ENCODE results near the gene TARBP1. TPM values are rescaled to one million over a fixed set of nuclear protein-coding genes. Genes with fewer than 3 reads are reported as not detected.

The TARBP1 gene
- total RNA-seq, 4 donors from 2014 or later = 27.1 to 58.1 (median 31.3) TPM

DNA sequence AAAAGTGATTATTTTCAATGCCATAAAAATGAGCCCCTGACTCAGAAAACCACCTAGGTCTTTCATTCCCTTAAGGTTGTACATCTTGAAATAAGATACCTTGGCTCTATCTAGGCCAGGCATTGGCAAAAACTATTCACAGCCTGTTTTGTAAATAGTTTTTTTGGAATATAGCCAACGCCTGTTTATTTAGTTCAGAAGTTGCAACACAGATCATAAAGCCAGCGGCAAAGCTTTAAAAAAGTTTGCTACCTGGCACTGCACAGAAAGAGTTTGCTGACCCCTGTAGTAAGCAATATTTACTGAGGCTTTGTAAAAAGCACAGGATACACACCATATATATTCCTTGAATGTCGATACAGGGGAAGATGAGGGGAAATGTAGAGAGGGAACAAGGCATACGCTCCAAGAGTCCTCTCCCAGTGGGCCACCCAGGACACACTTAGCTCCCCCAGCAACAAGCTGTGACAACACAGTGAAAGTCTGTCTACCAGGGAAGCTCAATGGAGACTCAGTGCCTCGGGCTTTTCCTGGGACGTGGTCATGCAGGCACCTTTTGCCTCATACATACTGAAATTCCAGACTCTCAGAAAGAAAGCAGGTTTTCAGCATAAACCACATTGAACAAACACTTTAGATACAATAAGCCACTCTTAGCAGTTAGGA is 20.5 kb downstream of the TARBP1 start:
- Histone ChIP-seq H3K4me3 (replicated peaks in 1 of 3) (no peak overlapping the region), H3K27me3 (no peaks in the 10 kb centered on the region), H3K9me3 (no peaks in the 10 kb centered on the region), H3K36me3 (peaks cover 0 to 4% of the 10 kb centered on the region in 2 donors), H3K27ac (no peak overlapping the region), H3K4me1 (no peaks in the 10 kb centered on the region)
- DNase-seq = no peak
- TF ChIP-seq, protein P1, sequence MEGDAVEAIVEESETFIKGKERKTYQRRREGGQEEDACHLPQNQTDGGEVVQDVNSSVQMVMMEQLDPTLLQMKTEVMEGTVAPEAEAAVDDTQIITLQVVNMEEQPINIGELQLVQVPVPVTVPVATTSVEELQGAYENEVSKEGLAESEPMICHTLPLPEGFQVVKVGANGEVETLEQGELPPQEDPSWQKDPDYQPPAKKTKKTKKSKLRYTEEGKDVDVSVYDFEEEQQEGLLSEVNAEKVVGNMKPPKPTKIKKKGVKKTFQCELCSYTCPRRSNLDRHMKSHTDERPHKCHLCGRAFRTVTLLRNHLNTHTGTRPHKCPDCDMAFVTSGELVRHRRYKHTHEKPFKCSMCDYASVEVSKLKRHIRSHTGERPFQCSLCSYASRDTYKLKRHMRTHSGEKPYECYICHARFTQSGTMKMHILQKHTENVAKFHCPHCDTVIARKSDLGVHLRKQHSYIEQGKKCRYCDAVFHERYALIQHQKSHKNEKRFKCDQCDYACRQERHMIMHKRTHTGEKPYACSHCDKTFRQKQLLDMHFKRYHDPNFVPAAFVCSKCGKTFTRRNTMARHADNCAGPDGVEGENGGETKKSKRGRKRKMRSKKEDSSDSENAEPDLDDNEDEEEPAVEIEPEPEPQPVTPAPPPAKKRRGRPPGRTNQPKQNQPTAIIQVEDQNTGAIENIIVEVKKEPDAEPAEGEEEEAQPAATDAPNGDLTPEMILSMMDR (IDR thresholded peaks at IDR 0.05) = no peak
- TF ChIP-seq POLR2A (IDR thresholded peaks at IDR 0.05) = no peak
- intact Hi-C loops (cut with DNase I) = no loop called here
- 83 to 92% methylated on average over 6 of the region's 6 CpGs for WGBS, 2 donors

DNA sequence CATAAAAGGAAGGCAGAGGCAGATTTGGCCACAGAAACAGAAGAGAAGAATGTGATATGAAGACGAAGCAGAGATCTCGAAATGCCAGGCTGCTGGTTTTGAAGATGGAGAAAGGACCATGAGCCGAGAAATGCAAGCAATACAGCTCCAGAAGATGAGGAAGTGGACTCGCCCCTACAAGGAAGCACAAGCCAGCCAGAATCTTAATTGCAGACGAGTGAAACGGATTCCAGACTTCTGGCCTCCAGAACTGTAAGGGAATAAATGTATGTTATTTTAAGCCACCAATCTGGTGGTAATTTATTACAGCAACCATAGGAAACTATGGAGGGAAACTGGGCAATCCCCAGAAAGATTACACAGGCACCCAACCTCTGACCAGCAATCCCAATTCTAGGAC is 24.1 kb downstream of the TARBP1 start:
- intact Hi-C loops (cut with DNase I) = no loop called here
- 90 to 93% methylated on average over 6 of the region's 6 CpGs for WGBS, 2 donors
- Histone ChIP-seq H3K4me1 (no peaks in the 10 kb centered on the region), H3K27me3 (no peaks in the 10 kb centered on the region), H3K9me3 (no peaks in the 10 kb centered on the region), H3K4me3 (replicated peaks in 1 of 3) (no peak overlapping the region), H3K36me3 (peaks cover 0 to 4% of the 10 kb centered on the region in 2 donors), H3K27ac (no peak overlapping the region)
- TF ChIP-seq POLR2A (IDR thresholded peaks at IDR 0.05) = no peak
- DNase-seq = no peak

DNA sequence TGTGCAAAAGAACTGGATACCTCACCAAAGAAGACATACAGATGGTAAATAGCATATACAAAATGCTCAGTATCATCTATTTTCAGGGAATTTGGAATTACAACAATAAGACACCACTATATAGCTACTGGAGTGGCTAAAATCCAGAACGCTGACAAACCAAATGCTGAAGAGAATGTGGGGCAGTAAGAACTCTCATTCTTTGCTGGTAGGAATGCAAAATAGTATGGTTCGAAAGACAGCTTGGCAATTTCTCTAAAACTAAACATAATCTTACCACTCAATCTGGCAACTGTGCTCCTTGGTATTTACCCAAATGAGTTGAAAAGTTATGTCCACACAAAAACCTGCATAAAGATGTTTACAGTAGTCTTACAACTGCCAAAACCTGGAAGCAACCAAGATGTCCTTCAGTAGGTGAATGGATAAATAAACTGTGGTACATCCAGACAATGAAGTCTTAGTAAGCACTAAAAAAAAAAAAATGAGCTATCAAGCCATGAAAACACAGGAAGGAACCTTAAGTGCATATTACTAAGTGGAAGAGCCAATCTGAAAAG is 26.5 kb downstream of the TARBP1 start:
- H3K4me3 ChIP-seq (replicated peaks in 1 of 3) = no peak overlapping the region
- no peaks in the 10 kb centered on the region for H3K27me3 ChIP-seq
- no peaks in the 10 kb centered on the region for H3K9me3 ChIP-seq
- peaks cover 0 to 4% of the 10 kb centered on the region in 2 donors for H3K36me3 ChIP-seq
- TF ChIP-seq, protein P1 (IDR thresholded peaks at IDR 0.05) = no peak
- no peak for TF ChIP-seq POLR2A (IDR thresholded peaks at IDR 0.05)
- no peak for DNase-seq
- 92 to 96% methylated on average over 2 of the region's 2 CpGs for WGBS, 2 donors
- intact Hi-C loops (cut with DNase I) = no loop called here
- H3K4me1 ChIP-seq = no peaks in the 10 kb centered on the region
- no peak overlapping the region for H3K27ac ChIP-seq

DNA sequence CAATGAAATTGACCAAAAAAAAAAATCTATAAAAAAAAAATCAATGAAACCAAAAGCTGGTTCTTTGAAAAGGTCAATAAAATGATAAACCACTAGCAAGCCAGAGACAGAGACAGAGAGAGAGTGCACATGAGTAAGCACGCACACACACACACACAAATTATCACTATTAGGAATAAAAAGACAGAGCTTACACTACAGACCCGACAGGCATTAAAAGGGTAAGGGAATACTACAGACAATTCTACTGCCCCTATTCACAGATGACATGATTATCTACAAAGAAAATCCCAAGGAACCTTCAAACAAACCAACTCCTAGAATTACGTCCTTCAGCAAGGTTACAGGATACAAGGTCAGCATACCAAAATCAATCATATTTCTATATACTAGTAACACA is 38.6 kb downstream of the TARBP1 start:
- DNase-seq = no peak
- no peaks in the 10 kb centered on the region for H3K4me1 ChIP-seq
- TF ChIP-seq, protein P1 (IDR thresholded peaks at IDR 0.05) = no peak
- TF ChIP-seq POLR2A (IDR thresholded peaks at IDR 0.05) = no peak
- 95 to 97% methylated on average over 3 of the region's 3 CpGs for WGBS, 2 donors
- no peak overlapping the region for H3K27ac ChIP-seq
- no peaks in the 10 kb centered on the region for H3K9me3 ChIP-seq
- H3K4me3 ChIP-seq (replicated peaks in 1 of 3) = no peak overlapping the region
- intact Hi-C loops (cut with DNase I) = no loop called here
- peaks cover 0 to 3% of the 10 kb centered on the region in 2 donors for H3K36me3 ChIP-seq
- H3K27me3 ChIP-seq = no peaks in the 10 kb centered on the region

DNA sequence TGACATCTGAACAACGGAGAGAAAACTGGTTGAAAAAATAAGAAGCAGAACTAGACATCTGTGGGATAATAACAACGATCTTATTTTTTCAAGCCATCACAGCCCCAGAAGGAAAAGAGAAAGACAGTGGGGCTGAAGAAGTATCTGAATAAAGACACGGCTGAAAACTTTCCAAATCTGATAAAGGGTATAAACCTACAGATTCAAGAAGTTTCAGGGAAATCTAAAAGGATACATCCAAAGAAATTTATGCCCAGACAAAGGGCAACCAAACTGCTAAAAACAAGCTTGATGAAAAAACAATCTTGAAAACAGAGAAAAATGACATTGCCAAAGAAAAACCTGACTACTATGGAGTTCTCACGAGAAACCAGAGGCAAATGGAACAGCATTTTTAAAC is 40.4 kb downstream of the TARBP1 start:
- no peaks in the 10 kb centered on the region for H3K27me3 ChIP-seq
- TF ChIP-seq POLR2A (IDR thresholded peaks at IDR 0.05) = no peak
- TF ChIP-seq, protein P1 (IDR thresholded peaks at IDR 0.05) = no peak
- no peaks in the 10 kb centered on the region for H3K9me3 ChIP-seq
- no peaks in the 10 kb centered on the region for H3K4me1 ChIP-seq
- WGBS, 2 donors = 95 to 96% methylated on average over 4 of the region's 4 CpGs
- DNase-seq = no peak
- H3K4me3 ChIP-seq (replicated peaks in 1 of 3) = no peak overlapping the region
- no peak overlapping the region for H3K27ac ChIP-seq
- intact Hi-C loops (cut with DNase I) = no loop called here
- no peaks in the 10 kb centered on the region for H3K36me3 ChIP-seq

Data from thyroid gland (tissue), 4 donors.